Muscle of back (tissue), 10 donors: ENCODE measurements around the gene ARL4D. TPM values are rescaled to one million over a fixed set of nuclear protein-coding genes. Genes with fewer than 3 reads are reported as not detected.

Experiments used
- polyA plus RNA-seq, 10 donors: library from polyadenylated mRNA; unstranded; fragments of 120-200 nt; gene quantifications; one replicate each; pipeline ENCODE4 v1.2.1, GENCODE V29; 2013; ENCODE audit not compliant: insufficient read length in 10 of 10

The ARL4D gene
- polyA plus RNA-seq, 10 donors = 5.5 to 14.5 (median 11.3) TPM

Other genes starting within 250 kb of the ARL4D start
- gene NBR1, start 227.8 kb upstream of the ARL4D start, polyA plus RNA-seq = 10 to 100 TPM; 54.0 to 73.6 (median 60.6) TPM
- gene TMEM106A, start 187.1 kb upstream of the ARL4D start, polyA plus RNA-seq = 10 to 100 TPM in 2 of 10 donors, 1 to 10 TPM in 8; 6.0 to 11.5 (median 7.8) TPM
- 10 to 100 TPM in 4 of 10 donors, 1 to 10 TPM in 6; 3.5 to 15.8 (median 6.4) TPM for gene CCDC200, start 170.4 kb upstream of the ARL4D start, polyA plus RNA-seq
- 1 to 10 TPM in 2 of 10 donors, under 1 TPM in 1, not detected in 7; 0.86 to 4.4 (median 1.8) TPM for gene RNU2-1, start 165.0 kb upstream of the ARL4D start, polyA plus RNA-seq
- gene DHX8, start 85.0 kb downstream of the ARL4D start, polyA plus RNA-seq = 10 to 100 TPM; 22.4 to 31.6 (median 26.7) TPM
- gene ETV4, start 147.3 kb downstream of the ARL4D start, polyA plus RNA-seq = 1 to 10 TPM; 3.8 to 7.2 (median 5.8) TPM